Stimulated activated CD4-positive, alpha-beta T cell treated with anti-CD3 and anti-CD28 coated beads, Interleukin-2, amount 100 ng/mL, for 48 hours (primary cell): ENCODE measurements around the gene SMARCA5.

ENCODE experiments used
- DNase-seq, 2 donors: peaks; one replicate each; pipeline ENCODE4 v3.0.0-alpha.2; 2020

SMARCA5 gene

DNA sequence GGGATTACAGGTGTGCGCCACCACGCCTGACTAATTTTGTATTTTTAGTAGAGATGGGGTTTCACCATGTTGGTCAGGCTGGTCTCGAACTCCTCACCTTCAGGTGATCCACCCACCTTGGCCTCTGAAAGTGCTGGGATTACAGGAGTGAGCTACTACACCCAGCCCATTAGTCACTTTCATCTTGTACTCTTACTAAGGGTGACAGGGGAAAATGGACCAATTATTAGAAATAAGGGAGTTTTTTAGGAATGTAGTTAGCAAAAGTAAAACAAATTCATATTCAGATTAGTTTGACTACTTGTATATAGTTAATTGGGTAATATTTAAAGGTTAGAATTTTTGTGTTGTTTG, 26.1 kb downstream of the SMARCA5 start:
- DNase-seq = no peak

DNA sequence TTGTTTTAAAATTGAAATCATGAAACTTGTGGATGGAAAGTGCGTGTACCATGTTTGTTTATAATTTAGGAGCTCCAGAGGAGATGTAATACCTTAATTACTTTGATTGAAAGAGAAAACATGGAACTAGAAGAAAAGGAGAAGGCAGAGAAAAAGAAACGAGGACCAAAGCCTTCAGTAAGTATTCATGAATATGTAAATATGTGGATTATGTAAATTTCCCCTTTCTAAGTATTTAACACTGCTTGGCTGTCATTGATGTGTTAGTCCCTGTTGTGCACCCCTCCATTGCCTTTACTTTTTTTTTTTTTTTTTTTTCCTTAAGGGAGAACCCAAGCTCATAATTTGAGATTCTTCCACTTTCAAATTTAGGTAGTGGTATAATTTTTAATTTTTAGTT, 36.4 kb downstream of the SMARCA5 start:
- no peak for DNase-seq

DNA sequence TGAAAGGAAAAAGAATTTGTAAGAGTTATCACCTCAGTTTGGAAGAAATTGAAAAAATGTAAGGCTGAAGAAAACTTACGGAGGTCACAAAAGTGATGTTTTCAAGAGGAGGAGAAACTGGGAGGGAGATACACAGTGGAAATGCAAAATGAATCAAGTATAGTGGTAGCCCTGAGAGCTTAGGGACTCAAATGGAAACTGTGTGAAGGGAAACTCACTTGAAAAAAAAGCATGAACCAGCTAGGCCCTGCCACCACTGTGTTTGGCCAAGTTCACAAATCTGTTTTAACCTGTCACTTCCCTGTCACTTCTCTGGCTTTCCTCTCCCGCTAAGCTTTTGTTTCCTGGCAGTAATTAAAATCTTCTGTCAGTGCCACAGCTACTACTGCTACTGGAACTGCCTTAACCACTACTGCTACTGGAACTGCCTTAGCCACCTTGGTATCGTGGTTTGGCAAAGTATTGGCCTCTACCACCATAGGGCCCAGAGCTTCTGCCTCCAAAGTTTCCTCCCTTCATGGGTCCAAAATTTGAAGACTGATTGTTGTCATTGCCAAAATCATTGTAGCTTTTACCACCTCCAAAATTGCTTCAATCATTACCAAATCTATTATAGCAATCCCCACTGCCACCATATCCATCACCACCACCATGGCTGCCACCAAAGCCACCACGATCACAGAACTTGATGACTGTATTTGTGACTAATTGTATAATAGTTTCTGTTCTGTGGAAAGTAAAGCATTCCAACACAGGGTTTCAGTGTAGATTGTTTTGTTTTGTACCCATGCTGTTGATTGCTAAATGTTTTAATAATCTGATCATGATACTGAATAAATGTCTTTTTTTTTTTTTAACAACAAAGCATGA, 41.5 kb downstream of the SMARCA5 start:
- no peak for DNase-seq

DNA sequence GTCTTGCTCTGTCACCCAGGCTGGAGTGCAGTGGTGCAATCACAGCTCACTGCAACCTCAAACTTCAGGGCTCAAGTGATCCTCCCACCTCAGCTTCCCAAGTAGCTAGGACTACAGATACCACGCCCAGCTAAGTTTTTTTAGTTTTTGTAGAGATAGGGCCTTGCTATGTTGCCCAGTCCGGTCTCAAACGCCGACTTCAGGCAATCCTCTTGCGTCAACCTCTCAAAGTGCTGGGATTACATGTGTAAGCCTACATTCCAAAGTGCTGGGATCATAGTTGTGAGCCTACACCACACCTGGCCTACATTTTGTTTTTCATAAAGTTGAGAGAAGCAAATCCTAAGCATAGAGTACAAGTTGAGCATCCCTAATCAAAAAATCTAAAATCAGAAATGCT, 42.2 kb downstream of the SMARCA5 start:
- no peak for DNase-seq

DNA sequence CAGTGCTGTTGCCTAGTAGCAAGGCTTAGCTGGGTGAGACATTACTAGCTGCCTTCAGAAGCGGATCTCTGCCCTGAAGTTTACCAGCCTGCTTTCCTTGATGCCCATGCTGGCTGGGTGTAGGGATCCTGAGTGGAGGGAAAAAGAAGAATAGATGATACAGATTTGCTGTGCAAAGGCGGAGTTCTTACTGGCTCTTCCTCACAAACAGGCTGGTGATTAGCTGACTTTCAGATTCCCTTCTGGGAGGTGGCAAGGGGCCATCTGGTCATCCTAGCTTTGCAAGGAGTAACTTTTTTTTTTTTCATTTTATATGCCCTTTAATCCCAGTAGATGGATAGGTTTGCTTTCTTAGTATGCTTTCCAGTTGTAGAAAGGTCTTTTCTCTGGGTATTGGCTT, 44.8 kb downstream of the SMARCA5 start:
- DNase-seq = no peak

DNA sequence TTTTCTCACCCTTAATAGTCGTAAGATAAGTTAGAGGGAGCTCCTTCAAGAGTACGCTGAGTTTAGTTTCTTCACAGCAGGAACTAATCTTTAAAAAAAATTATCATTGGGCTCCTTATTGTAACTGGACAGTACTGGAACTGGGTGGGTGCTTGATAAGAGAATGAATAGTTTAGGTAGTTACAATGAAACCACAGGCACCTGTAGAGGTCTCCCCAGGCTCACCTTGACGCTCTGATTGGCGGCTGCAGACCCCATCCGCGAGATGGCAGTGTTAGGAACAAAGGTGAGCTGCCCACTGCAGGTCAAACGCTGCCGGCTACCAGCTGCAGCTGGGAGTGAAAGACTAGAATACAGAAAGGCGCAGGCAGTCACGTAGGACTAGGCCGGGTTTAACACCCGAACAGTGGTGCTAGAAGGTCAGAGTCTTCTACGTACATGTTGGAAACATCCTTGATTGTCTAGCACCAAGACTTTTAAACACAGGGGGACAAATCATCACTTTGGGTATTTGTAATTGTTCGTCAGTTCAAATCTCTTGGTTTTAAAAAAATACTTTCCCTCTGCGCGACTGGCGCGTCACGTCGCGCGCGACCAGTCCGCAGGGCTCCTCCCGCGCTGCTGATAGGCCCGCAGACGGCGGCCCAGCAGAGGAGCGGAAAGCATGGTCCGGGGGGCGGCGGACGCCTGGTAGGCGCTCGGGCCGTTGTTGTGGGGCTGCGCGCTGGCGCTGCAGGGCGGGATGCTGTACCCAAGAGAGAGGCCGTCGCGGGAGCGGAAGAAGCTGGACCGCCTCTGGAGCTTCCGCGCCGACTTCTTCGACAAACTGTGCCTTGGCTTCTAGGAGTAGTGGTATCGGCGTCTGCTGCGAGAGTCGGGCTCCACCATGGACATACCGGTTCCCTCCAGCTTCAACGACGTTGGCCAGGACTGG, 45.6 kb downstream of the SMARCA5 start:
- peak; percentile 42 to 46 for DNase-seq

DNA sequence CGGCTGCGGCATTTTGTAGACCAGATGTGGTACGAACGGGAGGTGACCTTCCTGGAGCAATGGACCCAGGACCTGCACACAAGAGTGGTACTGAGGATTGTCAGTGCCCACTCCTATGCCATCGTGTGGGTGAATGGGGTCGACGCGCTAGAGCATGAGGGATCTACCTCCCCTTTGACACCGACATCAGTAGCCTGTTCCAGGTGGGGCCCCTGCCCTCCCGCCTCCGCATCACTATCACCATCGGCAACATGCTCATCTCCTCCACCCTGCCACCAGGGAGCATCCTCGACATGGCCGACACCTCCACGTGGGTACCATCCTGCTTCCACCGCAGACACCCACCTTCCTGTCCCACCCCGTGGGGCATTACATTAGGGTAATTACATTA, 46.2 kb downstream of the SMARCA5 start:
- no peak for DNase-seq

DNA sequence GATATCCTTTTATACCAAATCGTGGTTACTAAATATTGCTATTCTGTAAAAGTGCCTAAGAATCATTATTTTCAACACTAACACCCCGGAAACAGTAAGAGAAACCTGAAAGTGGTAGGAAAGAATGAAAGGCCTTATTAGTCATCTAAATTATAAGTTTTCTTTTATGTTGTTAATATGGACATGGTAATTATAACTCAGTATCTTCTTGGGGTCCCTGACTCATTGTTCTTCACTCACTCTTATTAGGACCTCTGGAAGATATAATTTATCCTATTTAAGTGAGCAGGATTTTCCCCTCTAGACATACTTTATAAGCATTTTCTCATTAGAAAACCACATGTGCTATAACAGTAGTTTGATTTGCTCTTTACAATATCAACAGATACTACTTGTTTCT, 51.0 kb downstream of the SMARCA5 start:
- DNase-seq = no peak

DNA sequence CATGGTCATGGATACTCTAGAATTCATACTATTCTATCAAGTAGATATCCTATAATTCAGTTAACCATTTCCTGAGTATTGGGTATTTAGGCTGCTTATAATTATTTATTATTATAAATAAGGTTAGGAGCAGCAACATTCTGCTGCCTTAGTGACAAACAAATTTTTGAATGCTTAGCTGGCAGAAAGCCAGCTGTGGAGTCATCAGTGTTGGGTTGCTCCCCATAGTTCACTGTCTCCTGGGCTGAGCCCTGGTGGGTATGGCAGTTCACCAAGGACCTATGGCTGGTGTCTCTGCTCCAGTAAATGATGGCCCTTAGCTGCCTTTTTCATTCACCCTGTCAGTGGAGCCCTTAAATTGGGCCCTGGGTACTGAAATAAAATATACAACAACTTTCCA, 61.8 kb downstream of the SMARCA5 start:
- DNase-seq = no peak

DNA sequence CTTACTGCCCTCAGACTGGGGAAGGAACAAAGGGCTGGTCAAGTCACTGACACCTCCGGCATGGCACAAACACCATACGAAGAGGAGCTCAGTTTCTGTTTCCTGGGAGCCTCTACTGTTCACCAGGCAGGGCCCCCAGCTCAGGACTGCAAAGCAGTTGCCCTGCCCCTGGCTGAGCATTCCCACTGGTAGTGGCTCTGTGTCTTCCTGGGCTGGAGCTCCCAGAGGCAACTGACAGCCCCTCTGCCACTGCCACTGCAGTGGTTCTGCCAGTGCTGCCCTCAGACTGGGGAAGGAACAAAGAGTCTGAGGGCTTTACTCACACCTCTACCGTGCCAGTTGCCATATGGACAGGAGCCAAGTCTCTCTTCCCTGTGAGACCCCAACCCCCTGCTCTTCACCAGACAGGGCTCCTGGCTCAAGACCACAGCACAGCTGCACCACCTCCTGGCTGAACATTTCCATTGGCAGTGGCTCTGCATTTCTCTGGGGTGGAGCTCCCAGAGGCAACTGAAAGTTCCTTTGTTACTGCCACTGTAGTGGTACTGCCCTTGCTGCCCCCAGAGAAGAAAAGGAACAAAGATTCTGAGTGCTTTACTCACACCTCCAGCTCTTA, 67.9 kb downstream of the SMARCA5 start:
- DNase-seq = no peak

DNA sequence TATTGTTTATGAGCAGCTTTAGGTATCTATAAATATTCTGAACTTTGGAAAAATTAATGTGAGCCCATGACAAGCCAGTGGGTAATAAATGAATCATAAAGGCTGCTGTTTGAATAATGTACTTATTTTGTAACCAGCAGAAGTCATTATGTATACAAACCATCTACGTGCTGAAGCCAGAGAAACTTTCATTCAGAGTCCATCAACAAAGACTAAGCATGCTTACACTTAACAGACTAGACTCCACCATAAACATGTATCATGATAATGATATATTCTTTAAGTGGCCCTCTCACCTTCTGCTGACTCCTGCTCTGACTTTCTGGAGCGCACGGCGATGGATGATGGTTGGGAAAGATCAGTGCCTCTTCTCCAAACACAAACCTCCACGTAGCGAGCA, 72.0 kb downstream of the SMARCA5 start:
- DNase-seq = no peak

DNA sequence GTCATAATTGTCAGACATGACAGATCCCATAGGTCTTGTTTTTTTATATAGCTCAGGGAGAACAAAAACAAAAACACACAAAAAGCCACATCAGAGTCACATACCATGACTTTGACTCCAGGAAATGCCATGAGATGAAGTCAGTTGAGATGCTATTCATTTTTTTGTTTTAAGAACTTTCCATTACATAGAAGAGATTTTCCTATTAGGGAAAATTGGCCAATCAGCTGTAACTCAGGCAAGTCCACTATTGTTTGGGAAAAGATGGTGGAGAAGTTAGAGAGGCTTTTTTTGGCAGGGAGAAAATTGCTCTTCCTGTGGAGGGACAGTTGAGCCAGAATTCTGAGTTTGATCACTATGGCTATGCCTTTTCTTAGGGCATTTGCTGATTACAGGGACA, 72.6 kb downstream of the SMARCA5 start:
- no peak for DNase-seq

DNA sequence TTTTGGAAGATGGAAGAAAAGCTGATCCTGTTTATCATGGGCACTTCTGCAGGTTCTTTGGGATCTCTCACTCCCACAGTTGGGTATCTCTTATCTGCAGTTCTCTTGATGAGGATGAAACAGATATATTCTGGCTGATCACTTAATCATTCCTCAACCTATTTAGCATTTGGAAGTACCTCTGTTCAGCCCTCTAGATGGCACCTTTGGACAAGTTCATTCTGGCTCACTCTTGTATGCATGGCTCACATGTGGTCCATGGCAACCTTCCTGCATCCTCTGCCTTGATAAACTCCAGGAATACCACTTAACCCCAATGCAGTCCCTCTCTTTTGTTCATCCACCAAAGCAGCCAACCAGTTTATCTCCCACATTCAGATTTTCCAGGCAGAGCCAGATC, 74.2 kb downstream of the SMARCA5 start:
- no peak for DNase-seq

DNA sequence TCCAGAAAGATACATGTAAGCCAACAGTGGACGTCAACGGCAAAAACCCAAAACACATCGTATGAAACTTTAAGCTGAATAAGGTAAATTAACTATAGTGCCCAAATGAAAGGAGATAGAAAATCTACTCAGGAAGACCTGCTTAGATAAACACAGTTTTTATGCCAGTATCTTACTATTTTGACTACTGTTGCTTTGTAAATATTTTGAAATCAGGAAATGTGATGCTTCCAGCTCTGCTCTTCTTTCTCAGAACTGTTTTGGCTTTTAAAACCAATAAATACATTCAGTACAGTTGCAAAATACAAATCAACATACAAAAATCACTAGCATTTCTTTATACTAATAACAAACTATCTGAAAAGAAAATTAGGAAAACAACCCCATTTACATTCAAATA, 83.8 kb downstream of the SMARCA5 start:
- no peak for DNase-seq

DNA sequence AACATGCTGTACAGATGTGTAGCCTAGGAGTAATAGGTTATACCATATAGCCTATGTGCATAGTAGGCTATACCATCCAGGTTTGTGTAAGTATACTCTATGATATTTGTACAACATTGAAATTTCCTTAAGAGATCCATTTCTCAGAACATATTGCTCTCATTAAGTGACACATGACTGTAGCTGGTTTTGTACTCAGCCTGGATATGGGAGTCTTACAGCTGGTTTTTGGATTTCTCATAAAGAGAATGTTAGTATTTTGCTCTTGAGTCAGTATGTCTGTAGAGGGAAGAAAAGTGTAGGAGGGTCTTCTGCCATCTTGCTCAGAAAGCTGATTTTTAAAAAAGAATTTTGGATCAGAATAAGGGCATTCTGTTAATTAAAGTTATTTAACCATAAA, 85.3 kb downstream of the SMARCA5 start:
- no peak for DNase-seq

DNA sequence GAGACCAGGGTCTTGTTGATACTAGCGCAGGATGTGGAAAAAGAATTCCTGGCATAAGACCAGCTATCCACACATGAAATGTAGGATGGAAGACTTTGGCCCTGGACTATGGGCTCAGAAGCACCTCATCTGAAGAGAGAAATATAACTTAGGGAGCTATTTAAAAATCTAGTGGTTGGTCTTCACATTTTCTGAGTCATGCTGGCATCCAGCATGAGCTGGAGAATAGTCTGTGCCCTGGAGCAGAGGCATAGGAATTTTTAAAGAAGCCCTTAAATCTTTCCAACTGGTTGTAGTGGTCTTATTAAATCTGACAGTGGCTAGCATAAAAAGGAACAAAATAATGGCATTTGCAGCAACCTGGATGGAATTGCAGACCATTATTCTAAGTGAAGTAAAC, 86.3 kb downstream of the SMARCA5 start:
- no peak for DNase-seq

DNA sequence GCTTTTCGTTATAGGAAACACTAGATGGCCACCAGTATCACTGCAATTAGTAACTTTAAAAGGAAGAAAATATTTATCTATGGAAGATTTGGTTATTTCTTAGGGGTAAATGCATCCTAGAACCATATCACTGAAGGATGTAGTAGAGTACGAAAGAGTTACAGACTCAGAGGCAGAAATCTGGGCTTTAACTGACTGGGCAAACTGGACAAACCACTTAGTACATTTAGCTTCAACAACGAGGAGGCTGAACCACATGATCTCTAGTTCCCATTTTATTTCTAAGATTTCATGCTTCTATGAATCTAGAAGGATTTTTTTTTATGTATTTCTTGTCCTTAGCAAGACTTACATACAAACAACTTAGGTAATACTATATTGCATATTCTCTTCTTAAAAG, 93.0 kb downstream of the SMARCA5 start:
- no peak for DNase-seq
